OCI-M1 (cell line): ENCODE measurements around the gene NPAS1.

ENCODE experiments used
- DNase-seq: peaks from one replicate; lab custom pipeline; 2025; lab: John Stamatoyannopoulos, UW

The NPAS1 gene

GRCh38 chr19:47019431-47020041 lies at the start of gene NPAS1:
Gene NPAS1 (plus strand): TSS chr19:47019837. CDS start chr19:47021048, 1,211 bp downstream.
- DNase-seq: no peak

GRCh38 chr19:46970815-46971214 lies 48.8 kb upstream of the NPAS1 start:
- no peak for DNase-seq

- no peak for DNase-seq
Measured at GRCh38 chr19:46972311-46972710, 47.3 kb upstream of the NPAS1 start.

- DNase-seq: no peak
Measured at GRCh38 chr19:46974181-46974580, 45.5 kb upstream of the NPAS1 start.

- no peak for DNase-seq
Measured at GRCh38 chr19:46975011-46975924, 44.4 kb upstream of the NPAS1 start.

GRCh38 chr19:46975925-46976782 lies 43.5 kb upstream of the NPAS1 start:
- no peak for DNase-seq

GRCh38 chr19:46976845-46977320 lies 42.8 kb upstream of the NPAS1 start:
- DNase-seq: peak; percentile 70

- DNase-seq: no peak
Measured at GRCh38 chr19:46977548-46977947, 42.1 kb upstream of the NPAS1 start.

- no peak for DNase-seq
Measured at GRCh38 chr19:46978171-46978869, 41.3 kb upstream of the NPAS1 start.

- DNase-seq: no peak
Measured at GRCh38 chr19:46979126-46980105, 40.2 kb upstream of the NPAS1 start.

GRCh38 chr19:46980761-46981160 lies 38.9 kb upstream of the NPAS1 start:
- no peak for DNase-seq

GRCh38 chr19:46981286-46981945 lies 38.2 kb upstream of the NPAS1 start:
- DNase-seq: no peak

GRCh38 chr19:46983097-46983496 lies 36.5 kb upstream of the NPAS1 start:
- no peak for DNase-seq

GRCh38 chr19:46984077-46985010 lies 35.3 kb upstream of the NPAS1 start:
- DNase-seq: no peak

GRCh38 chr19:46985542-46986415 lies 33.9 kb upstream of the NPAS1 start:
- DNase-seq: no peak

- DNase-seq: no peak
Measured at GRCh38 chr19:46988614-46989230, 30.9 kb upstream of the NPAS1 start.

- peak; percentile 76 for DNase-seq
Measured at GRCh38 chr19:46990991-46991676, 28.5 kb upstream of the NPAS1 start.
